Bronchial epithelial cell (primary cell): ENCODE results near the gene STXBP6. TPM values are rescaled to one million over a fixed set of nuclear protein-coding genes. Genes with fewer than 3 reads are reported as not detected.

Source experiments
- DNase-seq: peaks from one replicate; pipeline ENCODE4 v3.0.0-alpha.2; 2010; ENCODE audit warnings: low read depth
- FAIRE-seq: peaks from 2 replicates; lab custom pipeline; 2011; peaks lifted over from hg19 to GRCh38; lab: Jason Lieb, UNC
- H3K27me3 ChIP-seq: 2 replicates; pipeline ENCODE4 v1.5.1; 2011; ENCODE audit warnings: low read length; ENCODE audit not compliant: control insufficient read depth, insufficient read depth
- H3K36me3 ChIP-seq: 2 replicates; pipeline ENCODE4 v1.5.1; 2011; ENCODE audit warnings: low read length; ENCODE audit not compliant: control insufficient read depth, insufficient read depth
- H3K4me3 ChIP-seq: 2 replicates; pipeline ENCODE4 v1.5.1; 2011; ENCODE audit warnings: mild to moderate bottlenecking, low read depth, low read length, control low read depth
- CTCF ChIP-seq: IDR thresholded peaks from 2 replicates; pipeline ENCODE4 v1.5.1; 2011; ENCODE audit warnings: mild to moderate bottlenecking, moderate library complexity, low read length, control low read depth, inconsistent platforms; ENCODE audit not compliant: insufficient read depth, severe bottlenecking
- total RNA-seq: library from RNA; depleted of rRNA; stranded (reverse); fragments of >200 nt; gene quantifications from 2 replicates; pipeline ENCODE4 v1.2.1, GENCODE V29; 2014

Gene STXBP6
- total RNA-seq, 1 donor from 2014 or later: not detected

GRCh38 chr14:24890716-24891115 is 159.2 kb downstream of the STXBP6 start:
- DNase-seq: no peak
- H3K36me3 ChIP-seq: no peaks in the 10 kb centered on the region
- H3K4me3 ChIP-seq: no peak overlapping the region
- no peak for FAIRE-seq
- TF ChIP-seq CTCF: no peak
- peaks cover 1% of the 10 kb centered on the region for H3K27me3 ChIP-seq

DNA sequence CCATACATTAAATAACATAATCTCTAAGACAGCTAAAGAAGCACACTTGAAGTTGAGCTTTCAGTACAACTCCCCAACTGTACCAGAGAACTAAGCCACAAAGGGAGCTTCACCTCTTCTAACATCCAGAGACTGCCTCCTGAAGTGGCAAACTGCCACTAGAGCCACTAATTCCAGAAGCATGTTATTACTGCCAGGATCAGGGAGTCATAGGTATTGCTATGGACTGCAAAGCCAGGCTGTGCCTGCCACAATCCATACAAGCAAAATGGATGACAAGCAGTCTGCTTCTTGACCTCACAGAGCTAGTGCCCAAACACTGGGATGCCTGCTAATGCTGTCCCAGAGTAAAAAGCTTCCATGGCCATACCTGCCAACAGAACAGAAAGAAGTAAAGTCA is 160.1 kb downstream of the STXBP6 start:
- DNase-seq: no peak
- no peak for TF ChIP-seq CTCF
- FAIRE-seq: no peak
- H3K4me3 ChIP-seq: no peak overlapping the region
- H3K36me3 ChIP-seq: no peaks in the 10 kb centered on the region
- peaks cover 1% of the 10 kb centered on the region for H3K27me3 ChIP-seq

DNA sequence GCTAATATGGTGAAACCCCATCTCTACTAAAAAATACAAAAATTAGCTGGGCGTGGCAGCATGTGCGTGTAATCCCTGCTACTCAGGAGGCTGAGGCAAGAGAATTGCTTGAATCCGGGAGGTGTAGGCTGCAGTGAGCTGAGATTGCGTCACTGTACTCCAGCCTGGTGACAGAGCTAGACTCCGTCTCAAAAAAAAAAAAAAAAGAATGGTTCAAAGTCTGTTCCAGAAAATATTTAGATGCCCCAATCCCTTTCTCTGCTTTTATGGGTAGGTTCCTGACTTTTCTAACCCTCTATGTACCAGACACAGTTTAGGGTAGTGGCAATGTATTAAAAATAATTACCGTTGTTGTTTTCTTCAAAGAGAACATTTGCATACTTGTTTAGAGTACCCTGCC is 161.4 kb downstream of the STXBP6 start:
- TF ChIP-seq CTCF: no peak
- Histone ChIP-seq H3K4me3 (no peak overlapping the region), H3K36me3 (no peaks in the 10 kb centered on the region), H3K27me3 (peaks cover 1% of the 10 kb centered on the region)
- FAIRE-seq (no peak), DNase-seq (no peak)

- TF ChIP-seq CTCF: no peak
- DNase-seq: no peak
- no peaks in the 10 kb centered on the region for H3K36me3 ChIP-seq
- H3K4me3 ChIP-seq: no peak overlapping the region
- peaks cover 1% of the 10 kb centered on the region for H3K27me3 ChIP-seq
- peak; percentile 23 for FAIRE-seq
Observed at GRCh38 chr14:24887623-24888304, 162.2 kb downstream of the STXBP6 start.

- no peak for DNase-seq
- Histone ChIP-seq H3K4me3 (no peak overlapping the region), H3K27me3 (peaks cover 1% of the 10 kb centered on the region), H3K36me3 (no peaks in the 10 kb centered on the region)
- FAIRE-seq: no peak
- TF ChIP-seq CTCF: no peak
Observed at GRCh38 chr14:24885410-24885913, 164.5 kb downstream of the STXBP6 start.

- DNase-seq: no peak
- no peak for FAIRE-seq
- Histone ChIP-seq H3K4me3 (no peak overlapping the region), H3K27me3 (no peaks in the 10 kb centered on the region), H3K36me3 (no peaks in the 10 kb centered on the region)
- no peak for TF ChIP-seq CTCF
Observed at GRCh38 chr14:24883576-24883975, 166.4 kb downstream of the STXBP6 start.
